ENCODE measurements around the gene CCPG1. TPM values are rescaled to one million over a fixed set of nuclear protein-coding genes. Genes with fewer than 3 reads are reported as not detected.
"Not testable (repeated sequence)": the region's sequence is repeated elsewhere in the genome, so short reads cannot be mapped to it uniquely, and the experiment has no call there.

CCPG1 gene
- total RNA-seq, 1 donor from 2014 or later: 218 TPM

GRCh38 chr15:55403531-55403930 lies 4.6 kb downstream of the CCPG1 start:
- H3K4me3 Mint-ChIP-seq (ENCODE audit: unreplicated experiment): no peak overlapping the region
- peaks cover 63% of the 10 kb centered on the region for H3K4me1 Mint-ChIP-seq (ENCODE audit: low read depth)
- H3K36me3 Mint-ChIP-seq (ENCODE audit: low read depth): peaks cover 3% of the 10 kb centered on the region
- TF ChIP-seq CTCF (IDR thresholded peaks at IDR 0.05): no peak
- peak overlapping the region; percentile 93 for H3K27ac Mint-ChIP-seq (ENCODE audit: unreplicated experiment)
- H3K27me3 Mint-ChIP-seq (ENCODE audit: low read depth): no peaks in the 10 kb centered on the region
- no peak for DNase-seq (ENCODE audit: low spot score)
- peaks cover 3% of the 10 kb centered on the region for H3K9me3 Mint-ChIP-seq (ENCODE audit: low read depth)

DNA sequence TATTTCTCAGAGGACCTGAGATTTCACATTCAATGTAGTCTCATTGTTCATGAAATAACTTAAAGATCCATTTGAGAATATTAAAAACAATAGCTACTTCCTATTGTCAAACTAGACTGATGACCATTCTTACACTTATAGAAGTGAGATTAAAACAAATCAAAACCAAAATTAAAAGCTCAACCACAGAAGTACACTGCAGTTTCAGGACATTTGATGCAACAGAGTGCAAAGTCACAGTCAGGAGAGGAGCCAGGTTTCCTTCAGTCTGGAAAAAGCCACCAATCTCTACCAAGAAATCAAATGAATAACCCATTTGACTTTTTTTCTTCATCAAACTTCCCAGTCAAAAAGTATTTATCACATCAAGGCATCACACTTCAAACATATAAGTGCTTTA lies 5.5 kb downstream of the CCPG1 start:
- Mint-ChIP-seq H3K27me3 (ENCODE audit: low read depth) (no peaks in the 10 kb centered on the region), H3K27ac (ENCODE audit: unreplicated experiment) (peak overlapping the region; percentile 93), H3K36me3 (ENCODE audit: low read depth) (peaks cover 3% of the 10 kb centered on the region), H3K4me3 (ENCODE audit: unreplicated experiment) (peak overlapping the region; percentile 49), H3K9me3 (ENCODE audit: low read depth) (peaks cover 3% of the 10 kb centered on the region), H3K4me1 (ENCODE audit: low read depth) (peaks cover 66% of the 10 kb centered on the region)
- DNase-seq (ENCODE audit: low spot score): no peak
- no peak for TF ChIP-seq CTCF (IDR thresholded peaks at IDR 0.05)

GRCh38 chr15:55401786-55402246 lies 6.3 kb downstream of the CCPG1 start:
- H3K9me3 Mint-ChIP-seq (ENCODE audit: low read depth): peaks cover 3% of the 10 kb centered on the region
- H3K4me1 Mint-ChIP-seq (ENCODE audit: low read depth): peaks cover 66% of the 10 kb centered on the region
- TF ChIP-seq CTCF (IDR thresholded peaks at IDR 0.05): no peak
- no peak for DNase-seq (ENCODE audit: low spot score)
- no peaks in the 10 kb centered on the region for H3K27me3 Mint-ChIP-seq (ENCODE audit: low read depth)
- no peak overlapping the region for H3K4me3 Mint-ChIP-seq (ENCODE audit: unreplicated experiment)
- H3K36me3 Mint-ChIP-seq (ENCODE audit: low read depth): peaks cover 3% of the 10 kb centered on the region
- peak overlapping the region; percentile 93 for H3K27ac Mint-ChIP-seq (ENCODE audit: unreplicated experiment)

DNA sequence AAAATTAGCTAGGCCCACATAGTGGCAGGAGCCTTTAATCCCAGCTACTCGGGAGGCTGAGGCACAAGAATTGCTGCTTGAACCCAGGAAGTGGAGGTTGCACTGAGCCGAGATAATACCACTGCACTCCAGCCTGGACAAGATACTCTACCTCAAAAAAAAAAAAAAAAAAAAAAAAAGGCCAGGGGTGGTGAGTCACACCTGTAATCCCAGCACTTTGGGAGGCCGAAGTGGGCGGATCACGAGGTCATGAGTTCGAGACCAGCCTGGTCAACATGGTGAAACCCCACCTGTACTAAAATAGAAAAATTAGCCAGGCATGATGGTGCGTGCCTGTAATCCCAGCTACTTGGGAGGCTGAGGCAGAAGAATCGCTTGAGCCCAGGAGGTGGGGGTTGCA lies 8.1 kb downstream of the CCPG1 start:
- not testable (repeated sequence) for H3K27me3 Mint-ChIP-seq (ENCODE audit: low read depth); DNase-seq (ENCODE audit: low spot score); H3K9me3 Mint-ChIP-seq (ENCODE audit: low read depth); H3K4me3 Mint-ChIP-seq (ENCODE audit: unreplicated experiment); H3K27ac Mint-ChIP-seq (ENCODE audit: unreplicated experiment); H3K36me3 Mint-ChIP-seq (ENCODE audit: low read depth)
- peaks cover 70% of the 10 kb centered on the region for H3K4me1 Mint-ChIP-seq (ENCODE audit: low read depth)

GRCh38 chr15:55398243-55398642 lies 9.9 kb downstream of the CCPG1 start:
- H3K36me3 Mint-ChIP-seq (ENCODE audit: low read depth): peaks cover 3% of the 10 kb centered on the region
- H3K27me3 Mint-ChIP-seq (ENCODE audit: low read depth): no peaks in the 10 kb centered on the region
- TF ChIP-seq CTCF (IDR thresholded peaks at IDR 0.05): no peak
- peaks cover 61% of the 10 kb centered on the region for H3K4me1 Mint-ChIP-seq (ENCODE audit: low read depth)
- H3K4me3 Mint-ChIP-seq (ENCODE audit: unreplicated experiment): no peak overlapping the region
- no peak for DNase-seq (ENCODE audit: low spot score)
- H3K27ac Mint-ChIP-seq (ENCODE audit: unreplicated experiment): no peak overlapping the region
- peaks cover 3% of the 10 kb centered on the region for H3K9me3 Mint-ChIP-seq (ENCODE audit: low read depth)

- no peak for TF ChIP-seq CTCF (IDR thresholded peaks at IDR 0.05)
- Mint-ChIP-seq H3K36me3 (ENCODE audit: low read depth) (no peaks in the 10 kb centered on the region), H3K4me3 (ENCODE audit: unreplicated experiment) (no peak overlapping the region), H3K9me3 (ENCODE audit: low read depth) (no peaks in the 10 kb centered on the region), H3K27ac (ENCODE audit: unreplicated experiment) (peak overlapping the region; percentile 22), H3K4me1 (ENCODE audit: low read depth) (peaks cover 39% of the 10 kb centered on the region), H3K27me3 (ENCODE audit: low read depth) (no peaks in the 10 kb centered on the region)
- DNase-seq (ENCODE audit: low spot score): no peak
Measured at GRCh38 chr15:55394694-55395093, 13.5 kb downstream of the CCPG1 start.
